ENCODE results near the gene RASA3. TPM values are rescaled to one million over a fixed set of nuclear protein-coding genes. Genes with fewer than 3 reads are reported as not detected.

The RASA3 gene
- polyA plus RNA-seq, 12 donors = 8.9 to 23.0 (median 20.0) TPM; not detected in 1

- DNase-seq = no peak
Observed at GRCh38 chr13:113971471-113972231, 160.8 kb downstream of the RASA3 start.

GRCh38 chr13:113970810-113971470 lies 161.5 kb downstream of the RASA3 start:
- no peak for DNase-seq

- DNase-seq = no peak
Observed at GRCh38 chr13:113969973-113970611, 162.3 kb downstream of the RASA3 start.

- no peak for DNase-seq
Observed at GRCh38 chr13:113969311-113969972, 163.0 kb downstream of the RASA3 start.

GRCh38 chr13:113968463-113969310 lies 163.7 kb downstream of the RASA3 start:
- DNase-seq = no peak

GRCh38 chr13:113967729-113968462 lies 164.5 kb downstream of the RASA3 start:
- no peak for DNase-seq

- no peak for DNase-seq
Observed at GRCh38 chr13:113967206-113967720, 165.2 kb downstream of the RASA3 start.

GRCh38 chr13:113965968-113966884 lies 166.2 kb downstream of the RASA3 start:
- no peak for DNase-seq

GRCh38 chr13:113965383-113965874 lies 167.0 kb downstream of the RASA3 start:
- no peak for DNase-seq

- DNase-seq = no peak
Observed at GRCh38 chr13:113964251-113964995, 168.0 kb downstream of the RASA3 start.

GRCh38 chr13:113963376-113963775 lies 169.0 kb downstream of the RASA3 start:
- DNase-seq = no peak

- no peak for DNase-seq
Observed at GRCh38 chr13:113962975-113963374, 169.4 kb downstream of the RASA3 start.

- no peak for DNase-seq
Observed at GRCh38 chr13:113962386-113962785, 170.0 kb downstream of the RASA3 start.

GRCh38 chr13:113960276-113960948 lies 172.0 kb downstream of the RASA3 start:
- DNase-seq = no peak

GRCh38 chr13:113959198-113959597 lies 173.2 kb downstream of the RASA3 start:
- DNase-seq = no peak

- no peak for DNase-seq
Observed at GRCh38 chr13:113958373-113958772, 174.1 kb downstream of the RASA3 start.

GRCh38 chr13:113956571-113956970 lies 175.9 kb downstream of the RASA3 start:
- DNase-seq = no peak

- DNase-seq = no peak
Observed at GRCh38 chr13:113955691-113956090, 176.7 kb downstream of the RASA3 start.
